ENCODE measurements around the gene SGO2. TPM values are rescaled to one million over a fixed set of nuclear protein-coding genes. Genes with fewer than 3 reads are reported as not detected.
A peak's percentile ranks its signal among the peaks of the same experiment; 100 is the strongest.

SGO2 gene
- total and polyA plus RNA-seq, 2 donors (not counting 1 experiment from before 2014, with no cell fraction given), result 0.89 to 5.3 TPM

DNA sequence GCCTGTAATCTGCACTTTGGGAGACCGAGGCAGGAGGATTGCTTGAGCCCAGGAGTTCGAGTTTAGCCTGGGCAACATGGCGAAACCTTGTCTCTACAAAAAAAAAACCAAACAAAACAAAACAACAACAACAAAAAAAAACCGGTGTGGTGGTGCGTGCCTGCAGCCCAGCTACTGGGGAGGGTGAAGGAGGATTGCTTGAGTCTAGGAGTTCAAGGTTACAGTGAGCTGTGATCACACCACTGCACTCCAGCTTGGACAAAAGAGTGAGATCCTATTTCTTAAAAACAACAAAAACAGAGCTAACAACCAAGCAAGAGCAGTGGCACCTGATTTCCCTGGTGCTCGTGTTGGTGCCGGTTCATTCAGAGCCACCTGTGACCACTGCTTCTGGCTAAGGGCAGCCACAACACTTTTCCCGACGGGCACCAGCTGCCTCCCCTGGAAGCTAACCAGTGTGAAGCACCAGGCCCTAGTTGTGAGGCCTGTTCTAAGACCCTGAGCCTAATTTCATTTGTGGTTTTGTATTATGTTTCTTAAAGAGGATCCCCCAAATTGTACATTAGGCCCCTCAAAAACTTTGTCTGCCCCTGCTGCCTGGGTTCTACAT, 61.1 kb downstream of the SGO2 start:
- Mint-ChIP-seq H3K9me3 (ENCODE audit: insufficient read depth) (no peaks in the 10 kb centered on the region), H3K4me1 (peaks cover 10% of the 10 kb centered on the region), H3K27ac (no peak overlapping the region), H3K27me3 (peaks cover 30% of the 10 kb centered on the region), H3K4me3 (peak overlapping the region; percentile 20)
- ChIA-PET CTCF (no interaction called here), POLR2A (no interaction called here)
- no peak overlapping the region for H3K4me2 ChIP-seq (replicated peaks; ENCODE audit: low read depth, low read length, poor library complexity, severe bottlenecking)
- H3K79me2 ChIP-seq (ENCODE audit: control insufficient read depth, insufficient read depth, low read length), result no peaks in the 10 kb centered on the region
- H3K27me3 ChIP-seq (replicated peaks in 1 of 4; ENCODE audit: control extremely low read depth in 1 of 4, control insufficient read depth in 3 of 4, insufficient read depth in 4 of 4, low read length in 3 of 4), result peaks cover 0 to 21% (median 19%) of the 10 kb centered on the region in 4 experiments
- no peaks in the 10 kb centered on the region for H3K36me3 ChIP-seq (replicated peaks in 1 of 2; ENCODE audit: control extremely low read depth in 1 of 2, control insufficient read depth in 1 of 2, extremely low read depth in 1 of 2, insufficient read depth in 2 of 2, low read length in 1 of 2)
- H3K27ac ChIP-seq (ENCODE audit: low read length in 2 of 2), result no peak overlapping the region
- no peaks in the 10 kb centered on the region for H4K20me1 ChIP-seq (ENCODE audit: control insufficient read depth, insufficient read depth, low read length, poor library complexity, severe bottlenecking)
- H3K9me3 ChIP-seq (ENCODE audit: control extremely low read depth in 1 of 3, control insufficient read depth in 2 of 3, insufficient read depth in 1 of 3, low read length in 2 of 3), result no peaks in the 10 kb centered on the region
- TF ChIP-seq, protein P1, sequence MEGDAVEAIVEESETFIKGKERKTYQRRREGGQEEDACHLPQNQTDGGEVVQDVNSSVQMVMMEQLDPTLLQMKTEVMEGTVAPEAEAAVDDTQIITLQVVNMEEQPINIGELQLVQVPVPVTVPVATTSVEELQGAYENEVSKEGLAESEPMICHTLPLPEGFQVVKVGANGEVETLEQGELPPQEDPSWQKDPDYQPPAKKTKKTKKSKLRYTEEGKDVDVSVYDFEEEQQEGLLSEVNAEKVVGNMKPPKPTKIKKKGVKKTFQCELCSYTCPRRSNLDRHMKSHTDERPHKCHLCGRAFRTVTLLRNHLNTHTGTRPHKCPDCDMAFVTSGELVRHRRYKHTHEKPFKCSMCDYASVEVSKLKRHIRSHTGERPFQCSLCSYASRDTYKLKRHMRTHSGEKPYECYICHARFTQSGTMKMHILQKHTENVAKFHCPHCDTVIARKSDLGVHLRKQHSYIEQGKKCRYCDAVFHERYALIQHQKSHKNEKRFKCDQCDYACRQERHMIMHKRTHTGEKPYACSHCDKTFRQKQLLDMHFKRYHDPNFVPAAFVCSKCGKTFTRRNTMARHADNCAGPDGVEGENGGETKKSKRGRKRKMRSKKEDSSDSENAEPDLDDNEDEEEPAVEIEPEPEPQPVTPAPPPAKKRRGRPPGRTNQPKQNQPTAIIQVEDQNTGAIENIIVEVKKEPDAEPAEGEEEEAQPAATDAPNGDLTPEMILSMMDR (IDR thresholded peaks at IDR 0.05), result no peak
- no peak overlapping the region for H2AFZ ChIP-seq (ENCODE audit: insufficient read depth, low read depth, low read length, poor library complexity, severe bottlenecking)
- intact Hi-C loops (cut with micrococcal nuclease), result no loop called here
- peaks cover 12 to 20% of the 10 kb centered on the region in 2 donors for H3K4me1 ChIP-seq (ENCODE audit: control insufficient read depth in 2 of 2, insufficient read depth in 2 of 2, low read length in 2 of 2)
- no peak for DNase-seq
- H3K4me3 ChIP-seq (ENCODE audit: control extremely low read depth in 1 of 5, extremely low read depth in 1 of 5, insufficient read depth in 1 of 5, low read depth in 2 of 5, low read length in 4 of 5), result no peak overlapping the region
- H3K9ac ChIP-seq (ENCODE audit: low read length), result no peak overlapping the region
- 87% methylated on average over 3 of the region's 9 CpGs for WGBS (ENCODE audit: insufficient coverage)
- ATAC-seq (ENCODE audit: low read depth), result no peak

DNA sequence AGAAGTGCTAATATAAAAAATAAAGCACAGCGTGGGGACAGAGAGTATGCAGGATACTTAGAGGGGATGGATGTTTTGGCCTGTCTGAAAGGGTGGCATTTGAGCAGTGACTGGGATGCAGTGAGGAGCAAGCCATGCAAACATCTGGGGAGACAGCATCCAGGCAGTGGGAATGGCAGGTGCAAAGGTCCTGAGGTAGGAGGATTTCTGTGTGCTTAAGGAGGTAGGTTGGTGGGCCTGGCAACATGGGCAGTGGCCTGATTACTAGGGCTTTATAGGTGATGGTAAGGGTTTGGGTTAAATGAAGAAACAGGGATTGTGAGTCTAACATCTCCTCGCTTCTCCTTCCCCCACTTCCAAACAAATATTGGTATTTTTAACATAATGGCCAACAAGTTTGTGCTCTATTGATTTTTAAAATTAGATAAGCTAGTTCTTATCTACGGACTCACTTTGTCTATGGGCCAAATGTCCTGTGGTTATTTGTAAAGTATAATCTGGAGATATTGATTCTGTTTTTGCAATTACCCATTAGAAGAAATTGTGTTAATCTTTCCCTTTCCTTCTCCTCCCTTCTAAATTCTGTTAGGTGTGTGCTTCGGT, 62.2 kb downstream of the SGO2 start:
- Mint-ChIP-seq H3K27me3 (peaks cover 34% of the 10 kb centered on the region), H3K4me3 (no peak overlapping the region), H3K27ac (no peak overlapping the region), H3K9me3 (ENCODE audit: insufficient read depth) (no peaks in the 10 kb centered on the region), H3K4me1 (peaks cover 10% of the 10 kb centered on the region)
- no peak overlapping the region for H3K4me3 ChIP-seq (ENCODE audit: control extremely low read depth in 1 of 5, extremely low read depth in 1 of 5, insufficient read depth in 1 of 5, low read depth in 2 of 5, low read length in 4 of 5)
- H3K27me3 ChIP-seq (replicated peaks in 1 of 4; ENCODE audit: control extremely low read depth in 1 of 4, control insufficient read depth in 3 of 4, insufficient read depth in 4 of 4, low read length in 3 of 4), result peaks cover 0 to 21% (median 19%) of the 10 kb centered on the region in 4 experiments
- no peak overlapping the region for H3K4me2 ChIP-seq (replicated peaks; ENCODE audit: low read depth, low read length, poor library complexity, severe bottlenecking)
- no peaks in the 10 kb centered on the region for H3K79me2 ChIP-seq (ENCODE audit: control insufficient read depth, insufficient read depth, low read length)
- intact Hi-C loops (cut with micrococcal nuclease), result no loop called here
- peaks cover 12 to 20% of the 10 kb centered on the region in 2 donors for H3K4me1 ChIP-seq (ENCODE audit: control insufficient read depth in 2 of 2, insufficient read depth in 2 of 2, low read length in 2 of 2)
- no peak overlapping the region for H3K27ac ChIP-seq (ENCODE audit: low read length in 2 of 2)
- no peaks in the 10 kb centered on the region for H3K36me3 ChIP-seq (replicated peaks in 1 of 2; ENCODE audit: control extremely low read depth in 1 of 2, control insufficient read depth in 1 of 2, extremely low read depth in 1 of 2, insufficient read depth in 2 of 2, low read length in 1 of 2)
- CTCF ChIA-PET, result no interaction called here
- H3K9me3 ChIP-seq (ENCODE audit: control extremely low read depth in 1 of 3, control insufficient read depth in 2 of 3, insufficient read depth in 1 of 3, low read length in 2 of 3), result no peaks in the 10 kb centered on the region
- no peak overlapping the region for H2AFZ ChIP-seq (ENCODE audit: insufficient read depth, low read depth, low read length, poor library complexity, severe bottlenecking)
- no peak for TF ChIP-seq EZH2 (IDR thresholded peaks at IDR 0.05; ENCODE audit: borderline replicate concordance, insufficient read depth, low read depth, low read length, poor library complexity, severe bottlenecking)
- TF ChIP-seq, protein P1 (IDR thresholded peaks at IDR 0.05), result no peak
- POLR2A ChIA-PET, result no interaction called here
- no peak overlapping the region for H3K9ac ChIP-seq (ENCODE audit: low read length)
- DNase-seq (no peak), ATAC-seq (ENCODE audit: low read depth) (no peak)
- WGBS (ENCODE audit: insufficient coverage), result 85% methylated on average over 1 of the region's 4 CpGs
- no peaks in the 10 kb centered on the region for H4K20me1 ChIP-seq (ENCODE audit: control insufficient read depth, insufficient read depth, low read length, poor library complexity, severe bottlenecking)
